Urinary bladder (tissue), 4 donors: ENCODE results near the gene GALNTL6. TPM values are rescaled to one million over a fixed set of nuclear protein-coding genes. Genes with fewer than 3 reads are reported as not detected.

ENCODE experiments used
- DNase-seq: peaks from one replicate; pipeline ENCODE4 v3.0.0-alpha.2; 2015; ENCODE audit errors: extremely low spot score
- H3K27ac ChIP-seq: one replicate; pipeline ENCODE4 v1.5.1; 2013; ENCODE audit warnings: low read depth, mild to moderate bottlenecking, moderate library complexity
- H3K36me3 ChIP-seq: one replicate; pipeline ENCODE4 v1.6.1; 2013; ENCODE audit warnings: mild to moderate bottlenecking, moderate library complexity; ENCODE audit not compliant: insufficient read depth
- H3K4me1 ChIP-seq: one replicate; pipeline ENCODE4 v1.6.1; 2013; ENCODE audit warnings: mild to moderate bottlenecking, moderate library complexity; ENCODE audit not compliant: insufficient read depth
- H3K4me3 ChIP-seq: one replicate; pipeline ENCODE4 v1.5.1; 2013; ENCODE audit warnings: low read depth, low read length
- WGBS: extraction: QIAGEN DNeasy Blood & Tissue Kit; methylation state at CpG from one replicate; pipeline ENCODE4 v1.1.7; 2013; 5-methylcytosine and 5-hydroxymethylcytosine counted together
- polyA plus RNA-seq: library from polyadenylated mRNA; stranded (reverse); fragments of 200-250 nt; gene quantifications from one replicate; pipeline ENCODE4 v1.2.3, GENCODE V29; 2013
- total RNA-seq: library from RNA; depleted of rRNA; stranded (reverse); fragments of >200 nt; gene quantifications from one replicate; pipeline ENCODE4 v1.2.3, GENCODE V29; 2014
- donor health status: healthy with polysubstance abuse.
- donor health status: healthy.

The GALNTL6 gene
- total and polyA plus RNA-seq, 2 donors, result 0.57 to 1.5 TPM

DNA sequence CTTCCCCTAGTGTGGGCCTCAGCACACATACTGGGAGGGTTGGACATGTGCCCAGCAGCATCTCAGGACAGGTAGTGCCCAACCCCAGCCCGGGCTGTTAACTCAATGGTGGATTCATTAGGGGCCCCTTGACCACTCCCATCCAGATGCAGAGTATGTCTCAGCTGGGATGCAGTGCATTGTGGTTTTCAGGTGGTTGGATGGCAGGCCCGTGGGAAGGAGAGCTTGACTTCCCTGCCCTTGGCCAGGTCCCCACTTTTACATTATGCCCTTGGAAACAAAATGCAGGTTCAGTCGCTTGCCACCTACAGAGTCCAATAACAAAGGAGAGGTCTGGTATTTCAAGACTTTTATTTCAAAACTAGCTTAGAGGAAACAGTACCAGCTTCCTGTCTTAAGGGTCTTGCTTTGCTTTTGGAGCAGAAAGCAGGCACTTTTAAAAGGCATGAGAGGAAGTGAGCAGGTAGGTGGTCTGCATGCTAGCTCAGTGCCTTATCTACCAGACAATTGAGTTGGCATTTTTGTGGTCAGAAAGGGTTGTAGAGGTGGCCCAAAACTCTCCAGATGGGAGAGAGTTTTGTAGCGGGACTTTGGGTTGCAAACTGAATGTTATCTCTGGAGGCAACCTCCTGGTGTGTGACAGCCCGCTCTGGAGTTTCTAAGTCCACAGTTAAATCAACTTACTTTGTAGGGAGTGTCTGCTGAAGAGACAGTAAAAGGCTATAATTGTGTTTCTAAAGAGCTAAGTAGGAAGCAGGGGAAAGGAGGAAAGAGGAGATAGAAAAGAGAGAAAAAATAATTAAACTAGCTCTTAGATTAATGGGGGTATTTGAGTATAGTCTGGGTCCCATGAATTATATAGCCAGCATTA, 171.0 kb downstream of the GALNTL6 start:
- no peak overlapping the region for H3K27ac ChIP-seq
- H3K4me3 ChIP-seq, result no peak overlapping the region
- 77% methylated on average over 5 of the region's 5 CpGs for WGBS
- no peaks in the 10 kb centered on the region for H3K36me3 ChIP-seq
- no peak for DNase-seq
- H3K4me1 ChIP-seq, result no peaks in the 10 kb centered on the region

DNA sequence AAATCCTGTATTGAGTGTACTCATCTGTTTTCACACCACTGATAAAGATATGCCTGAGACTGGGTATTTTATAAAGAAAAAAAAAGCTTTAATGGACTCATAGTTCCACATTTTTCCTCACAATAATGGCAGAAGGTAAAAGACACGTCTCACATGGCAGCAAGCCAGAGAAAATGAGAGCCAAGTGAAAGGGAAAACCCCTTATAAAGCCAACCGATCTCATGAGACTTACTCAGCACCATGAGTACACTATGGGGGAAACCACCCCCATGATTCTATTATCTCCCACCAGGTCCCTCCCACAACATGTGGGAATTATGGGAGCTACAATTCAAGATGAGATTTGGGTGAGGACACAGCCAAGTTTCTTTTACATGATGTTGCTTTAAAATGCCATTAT, 171.9 kb downstream of the GALNTL6 start:
- WGBS, result 30% methylated on average over 2 of the region's 2 CpGs

DNA sequence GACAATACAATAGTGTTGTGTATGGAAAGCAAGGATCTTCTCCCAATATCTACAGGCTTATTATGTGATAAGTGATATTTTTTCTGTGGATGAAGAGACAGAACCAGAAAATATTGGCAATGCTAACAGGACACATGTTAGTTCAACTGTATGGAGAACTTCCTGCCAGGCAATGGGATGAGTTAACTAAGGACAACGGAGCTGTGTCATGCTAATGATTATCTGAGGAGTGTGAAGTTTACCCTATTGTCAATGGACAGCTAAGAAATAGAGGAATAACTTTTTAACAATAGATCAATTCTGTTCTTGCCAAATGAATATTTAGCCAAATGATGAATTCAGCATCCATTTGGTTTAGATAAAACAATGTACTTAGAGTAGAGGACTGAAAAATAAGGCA, 180.0 kb downstream of the GALNTL6 start:
- H3K4me1 ChIP-seq, result no peaks in the 10 kb centered on the region
- no peak for DNase-seq
- no peak overlapping the region for H3K27ac ChIP-seq
- H3K4me3 ChIP-seq, result no peak overlapping the region
- 81% methylated on average over 1 of the region's 1 CpG for WGBS
- H3K36me3 ChIP-seq, result no peaks in the 10 kb centered on the region

More for the DNA sequence above, 171.9 kb downstream of the GALNTL6 start:
- Histone ChIP-seq H3K36me3 (no peaks in the 10 kb centered on the region), H3K4me3 (no peak overlapping the region), H3K4me1 (no peaks in the 10 kb centered on the region), H3K27ac (no peak overlapping the region)
- DNase-seq, result no peak

DNA sequence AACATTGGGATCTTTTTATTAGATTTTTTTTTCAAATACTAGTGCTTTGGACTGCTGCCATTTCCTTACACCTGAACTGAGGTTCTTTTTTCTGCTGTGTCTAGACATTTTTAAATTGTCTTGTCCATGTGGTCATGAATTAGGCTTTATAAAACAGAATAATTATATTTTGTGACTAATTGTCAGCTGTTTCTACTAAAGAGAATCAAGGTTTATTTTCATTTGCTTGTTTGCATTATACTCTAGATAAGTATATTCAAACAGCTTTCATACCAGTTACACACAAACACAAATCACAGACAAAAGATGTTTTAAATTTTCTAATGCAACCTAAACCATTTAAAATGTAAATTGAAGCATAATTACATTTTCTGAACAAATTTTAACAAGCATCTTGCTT, 194.7 kb downstream of the GALNTL6 start:
- no peaks in the 10 kb centered on the region for H3K4me1 ChIP-seq
- H3K36me3 ChIP-seq, result no peaks in the 10 kb centered on the region
- no peak overlapping the region for H3K27ac ChIP-seq
- no peak overlapping the region for H3K4me3 ChIP-seq
- no peak for DNase-seq

DNA sequence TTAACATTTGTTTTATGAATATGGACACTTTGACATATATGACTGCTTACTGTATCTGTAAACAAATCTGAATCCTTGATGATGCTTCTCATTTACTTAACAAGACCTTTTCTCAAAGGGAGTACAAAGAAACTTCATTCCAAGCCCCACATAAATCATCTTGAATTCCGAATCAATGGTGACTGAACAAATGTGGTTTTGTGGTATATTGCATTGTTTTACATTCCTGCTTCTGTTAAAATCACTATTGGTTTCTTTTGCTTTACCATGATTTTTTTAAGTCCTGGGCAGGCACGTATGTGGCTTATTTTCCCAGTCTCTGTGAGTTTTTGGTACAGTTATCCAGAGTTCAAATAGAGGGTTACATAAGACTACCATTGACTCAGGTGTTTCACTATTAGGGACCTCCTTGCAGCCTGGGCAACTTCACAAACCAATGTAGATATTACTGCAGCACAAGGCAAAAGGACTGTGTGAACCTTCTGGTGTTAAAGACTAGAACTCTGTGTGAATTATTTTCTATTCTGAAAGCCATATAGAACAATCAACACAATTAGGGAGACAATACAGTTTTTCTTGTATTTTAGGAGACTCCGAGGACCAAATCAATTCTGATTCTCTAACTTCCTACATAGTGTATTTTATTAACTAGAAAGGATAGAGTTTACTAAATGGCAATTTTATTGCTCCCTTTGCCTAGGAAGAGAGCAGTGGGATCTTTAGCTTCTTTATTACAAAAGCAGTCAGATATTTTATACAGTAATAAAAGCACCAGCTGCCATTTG, 196.4 kb downstream of the GALNTL6 start:
- H3K4me3 ChIP-seq, result no peak overlapping the region
- no peaks in the 10 kb centered on the region for H3K36me3 ChIP-seq
- 60% methylated on average over 3 of the region's 3 CpGs for WGBS
- no peak overlapping the region for H3K27ac ChIP-seq
- DNase-seq, result no peak
- H3K4me1 ChIP-seq, result no peaks in the 10 kb centered on the region

DNA sequence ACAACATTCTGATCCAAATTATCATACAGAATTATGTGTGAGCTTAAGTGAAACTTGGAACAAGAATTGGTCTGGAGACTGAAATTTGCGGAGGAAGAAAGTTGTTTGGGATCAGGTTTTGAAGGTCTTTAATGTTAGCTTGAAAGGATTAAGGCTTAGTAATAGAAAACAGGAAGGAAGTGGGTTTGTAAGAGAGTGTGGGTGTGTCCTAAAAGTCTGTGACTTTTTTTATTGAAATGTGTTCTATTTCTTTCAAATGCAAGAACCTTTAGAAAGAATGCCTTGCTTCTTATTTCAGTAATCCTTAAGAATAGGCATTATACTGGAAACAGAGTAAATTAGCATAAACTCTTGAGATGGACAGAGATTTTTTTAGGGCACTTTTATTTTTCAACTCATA, 198.0 kb downstream of the GALNTL6 start:
- no peak for DNase-seq
- no peaks in the 10 kb centered on the region for H3K4me1 ChIP-seq
- H3K4me3 ChIP-seq, result no peak overlapping the region
- WGBS, result 49% methylated on average over 1 of the region's 1 CpG
- no peak overlapping the region for H3K27ac ChIP-seq
- H3K36me3 ChIP-seq, result no peaks in the 10 kb centered on the region

DNA sequence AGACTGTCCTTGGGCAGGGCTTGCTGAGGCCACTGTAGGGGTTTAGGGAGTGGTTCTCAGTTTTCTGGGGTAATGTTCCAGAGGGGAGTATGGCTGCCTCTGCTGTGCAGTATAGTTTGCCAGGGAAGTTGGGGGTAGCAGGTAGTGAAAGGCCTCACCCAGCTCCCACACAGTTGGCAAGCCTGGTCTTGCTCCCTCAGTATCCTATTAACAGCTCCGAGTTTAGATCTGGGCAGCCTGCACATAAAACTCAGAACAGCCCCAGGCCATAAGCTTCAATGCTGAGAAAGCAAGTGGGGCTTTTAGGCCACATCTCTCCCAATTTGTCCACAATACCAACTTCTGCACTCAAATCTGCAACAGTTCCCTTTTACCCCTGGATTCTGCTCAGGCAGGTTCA, 205.2 kb downstream of the GALNTL6 start:
- Histone ChIP-seq H3K4me3 (no peak overlapping the region), H3K36me3 (no peaks in the 10 kb centered on the region), H3K27ac (no peak overlapping the region), H3K4me1 (no peaks in the 10 kb centered on the region)
- 73% methylated on average over 1 of the region's 1 CpG for WGBS
- no peak for DNase-seq

DNA sequence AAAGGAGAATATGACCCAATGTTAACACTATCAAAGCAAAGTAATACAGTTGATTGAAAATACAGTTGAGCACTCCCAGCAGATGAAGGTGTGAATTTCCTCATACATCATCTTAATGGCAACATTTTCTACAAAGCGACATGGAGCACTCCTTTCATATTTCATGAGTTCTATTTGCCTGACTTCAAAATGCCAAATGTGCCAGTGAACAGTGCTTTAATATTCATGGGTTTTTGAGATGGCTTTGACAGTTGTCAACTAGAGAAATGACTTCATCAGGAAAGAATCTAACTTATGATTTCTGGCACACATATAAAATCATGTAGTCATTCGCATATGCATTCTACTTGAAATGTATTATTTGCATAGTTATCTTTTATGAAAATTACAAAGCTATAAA, 222.4 kb downstream of the GALNTL6 start:
- Histone ChIP-seq H3K4me1 (no peaks in the 10 kb centered on the region), H3K4me3 (no peak overlapping the region), H3K36me3 (no peaks in the 10 kb centered on the region), H3K27ac (no peak overlapping the region)
- no peak for DNase-seq
- 87% methylated on average over 2 of the region's 2 CpGs for WGBS

DNA sequence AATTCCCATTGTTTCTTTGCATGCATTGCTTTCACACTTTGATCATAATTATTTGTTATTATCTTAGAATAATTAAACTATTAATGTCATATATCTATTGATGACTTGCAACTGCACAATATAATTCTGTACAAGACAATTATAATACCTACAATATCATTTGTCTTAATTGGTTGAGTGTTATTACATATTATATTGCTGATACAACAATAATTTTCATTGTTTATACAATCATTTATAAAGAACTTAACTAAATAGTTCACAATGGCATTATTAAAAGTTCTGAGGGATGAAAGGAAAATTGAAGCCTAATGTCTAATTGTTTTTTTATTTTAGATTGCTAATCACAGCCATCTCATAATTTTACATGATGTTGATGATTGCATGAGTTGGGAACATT, 227.6 kb downstream of the GALNTL6 start:
- Histone ChIP-seq H3K4me1 (no peaks in the 10 kb centered on the region), H3K36me3 (no peaks in the 10 kb centered on the region), H3K27ac (no peak overlapping the region), H3K4me3 (no peak overlapping the region)
- DNase-seq, result no peak

DNA sequence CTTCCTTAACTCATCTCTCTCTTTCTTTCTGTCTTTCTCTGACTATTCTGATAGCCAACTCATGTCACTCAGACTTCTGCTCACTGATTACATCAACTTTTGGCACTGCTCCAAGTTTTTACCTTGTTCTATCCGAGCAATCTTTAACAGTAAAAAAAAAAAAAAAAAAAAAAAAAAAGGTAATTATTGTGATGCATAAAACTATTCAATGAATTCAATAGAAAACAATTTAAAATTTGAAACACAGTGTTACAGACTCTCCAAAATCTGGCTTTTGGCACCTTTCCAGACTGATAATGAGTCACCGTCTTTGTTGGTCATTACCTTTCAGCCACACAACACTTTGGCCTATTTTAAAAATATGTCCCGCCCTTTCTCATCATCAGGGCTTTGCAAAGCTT, 229.5 kb downstream of the GALNTL6 start:
- 45% methylated on average over 3 of the region's 3 CpGs for WGBS
- no peaks in the 10 kb centered on the region for H3K4me1 ChIP-seq
- H3K36me3 ChIP-seq, result no peaks in the 10 kb centered on the region
- no peak overlapping the region for H3K4me3 ChIP-seq
- peak; percentile 10 for DNase-seq
- no peak overlapping the region for H3K27ac ChIP-seq

DNA sequence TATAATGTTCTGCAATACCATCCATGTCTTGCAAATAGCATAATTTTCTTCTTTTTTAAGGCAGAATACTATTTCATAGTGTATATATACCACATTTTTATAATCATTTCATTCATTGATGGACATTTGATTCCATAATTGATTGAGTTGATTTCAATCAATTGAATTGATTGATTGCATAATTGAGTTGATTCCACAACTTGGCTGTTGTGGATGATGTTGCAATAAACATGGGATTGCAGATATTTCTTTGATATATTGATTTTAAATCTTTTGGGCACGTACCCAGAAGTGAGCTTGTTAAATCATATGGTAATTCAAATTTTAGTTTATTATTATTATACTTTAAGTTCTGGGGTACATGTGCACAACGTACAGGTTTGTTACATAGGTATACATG, 232.8 kb downstream of the GALNTL6 start:
- no peaks in the 10 kb centered on the region for H3K36me3 ChIP-seq
- no peaks in the 10 kb centered on the region for H3K4me1 ChIP-seq
- no peak for DNase-seq
- 81% methylated on average over 2 of the region's 2 CpGs for WGBS
- no peak overlapping the region for H3K27ac ChIP-seq
- no peak overlapping the region for H3K4me3 ChIP-seq

DNA sequence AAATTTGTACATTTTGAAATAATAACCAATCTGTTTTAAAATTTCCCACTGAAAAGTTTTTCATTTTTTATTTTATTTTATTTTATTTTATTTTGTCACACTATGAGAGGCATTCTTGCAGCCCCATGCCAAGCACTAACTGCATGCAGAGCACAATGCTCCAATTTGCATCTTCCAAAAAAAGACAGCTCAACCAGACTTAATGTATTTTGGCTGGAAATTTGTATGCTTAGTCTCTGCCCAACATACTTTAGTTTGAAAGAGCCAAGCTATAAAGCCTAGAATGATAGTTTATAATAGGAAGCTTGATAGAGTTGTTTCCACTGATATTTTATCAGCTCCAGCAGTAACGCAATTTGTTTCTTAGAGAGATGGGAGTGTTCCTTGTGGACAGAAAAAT, 235.5 kb downstream of the GALNTL6 start:
- no peak for DNase-seq
- H3K36me3 ChIP-seq, result no peaks in the 10 kb centered on the region
- 22% methylated on average over 1 of the region's 1 CpG for WGBS

DNA sequence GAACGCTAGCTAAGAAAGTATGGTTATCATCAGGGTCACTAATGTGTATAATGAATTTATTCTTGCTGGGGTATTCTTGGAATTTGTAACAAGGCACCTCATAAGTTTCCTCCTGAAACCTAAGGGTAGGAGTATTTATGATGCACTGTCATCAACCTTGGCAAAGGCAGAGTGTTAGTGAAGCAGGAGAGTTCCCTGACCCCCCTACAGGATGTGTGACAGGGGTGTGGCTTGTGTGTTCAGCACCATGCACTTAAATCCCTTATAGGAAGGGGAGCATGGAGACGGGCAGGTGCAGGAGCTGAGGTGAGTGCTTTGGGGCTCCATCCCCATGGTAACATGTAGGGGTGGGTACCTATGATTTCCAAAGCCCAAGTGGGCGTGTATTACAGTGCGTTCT, 237.7 kb downstream of the GALNTL6 start:
- Histone ChIP-seq H3K4me1 (no peaks in the 10 kb centered on the region), H3K36me3 (no peaks in the 10 kb centered on the region), H3K27ac (no peak overlapping the region), H3K4me3 (no peak overlapping the region)
- 86% methylated on average over 4 of the region's 4 CpGs for WGBS
- no peak for DNase-seq

More for the DNA sequence above, 235.5 kb downstream of the GALNTL6 start:
- Histone ChIP-seq H3K27ac (no peak overlapping the region), H3K4me3 (no peak overlapping the region), H3K4me1 (no peaks in the 10 kb centered on the region)

DNA sequence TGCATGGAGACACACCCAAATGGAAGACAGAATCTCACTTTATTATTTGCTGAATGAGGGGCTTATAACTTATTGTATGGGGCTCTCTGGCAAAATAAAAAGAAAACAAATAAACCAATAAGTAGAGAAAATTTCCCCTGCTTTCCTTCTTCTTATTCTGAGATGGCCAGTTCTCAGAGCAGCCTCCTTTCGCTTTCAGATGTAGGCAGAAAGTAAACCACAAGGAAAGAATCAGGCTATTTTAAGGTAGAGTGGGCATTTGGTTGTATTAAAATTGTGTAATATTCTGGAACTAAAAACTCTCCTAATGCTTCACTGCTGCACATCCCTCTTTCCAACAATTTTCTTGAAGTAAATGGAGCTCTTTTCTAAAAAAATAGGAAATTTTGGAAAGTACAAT, 241.8 kb downstream of the GALNTL6 start:
- H3K4me1 ChIP-seq, result no peaks in the 10 kb centered on the region
- H3K4me3 ChIP-seq, result no peak overlapping the region
- H3K36me3 ChIP-seq, result no peaks in the 10 kb centered on the region
- 89% methylated on average over 1 of the region's 1 CpG for whole genome bisulfite sequencing
- no peak overlapping the region for H3K27ac ChIP-seq
- DNase-seq, result no peak
